HG03460 (cell line): ENCODE results near the gene CREM.
A peak's percentile ranks its signal among the peaks of the same experiment; 100 is the strongest.
"Not testable (repeated sequence)": the region's sequence is repeated elsewhere in the genome, so short reads cannot be mapped to it uniquely, and the experiment has no call there.

Experiments
- ATAC-seq: cut with Tn5 transposase; IDR thresholded peaks from one replicate; pipeline ENCODE4 v1.9.1; 2021; ENCODE audit not compliant: unreplicated experiment

The CREM gene

GRCh38 chr10:35192645-35193249, 66.1 kb downstream of the CREM start:
- ATAC-seq: no peak

GRCh38 chr10:35194471-35194870, 67.8 kb downstream of the CREM start:
- ATAC-seq: no peak

GRCh38 chr10:35194906-35195305, 68.3 kb downstream of the CREM start:
- ATAC-seq: no peak

GRCh38 chr10:35195361-35196306, 69.0 kb downstream of the CREM start:
- ATAC-seq: peak; percentile 97

- ATAC-seq: no peak
Observed at GRCh38 chr10:35200487-35200886, 73.8 kb downstream of the CREM start.

GRCh38 chr10:35201234-35201633, 74.6 kb downstream of the CREM start:
- ATAC-seq: no peak

- no peak for ATAC-seq
Observed at GRCh38 chr10:35202050-35202449, 75.4 kb downstream of the CREM start.

GRCh38 chr10:35203745-35204144, 77.1 kb downstream of the CREM start:
- no peak for ATAC-seq

- ATAC-seq: no peak
Observed at GRCh38 chr10:35204650-35205319, 78.1 kb downstream of the CREM start.

GRCh38 chr10:35206274-35206673, 79.6 kb downstream of the CREM start:
- ATAC-seq: no peak

- peak; percentile 84 for ATAC-seq
Observed at GRCh38 chr10:35208536-35208935, 81.9 kb downstream of the CREM start.

GRCh38 chr10:35208949-35209613, 82.4 kb downstream of the CREM start:
- ATAC-seq: peak; percentile 37

GRCh38 chr10:35210961-35211360, 84.3 kb downstream of the CREM start:
- no peak for ATAC-seq

GRCh38 chr10:35211390-35211789, 84.7 kb downstream of the CREM start:
- ATAC-seq: no peak

- ATAC-seq: no peak
Observed at GRCh38 chr10:35212856-35213255, 86.2 kb downstream of the CREM start.

- ATAC-seq: no peak
Observed at GRCh38 chr10:35213699-35214098, 87.1 kb downstream of the CREM start.

GRCh38 chr10:35214607-35215020, 88.0 kb downstream of the CREM start:
- no peak for ATAC-seq

- no peak for ATAC-seq
Observed at GRCh38 chr10:35215107-35215506, 88.5 kb downstream of the CREM start.

- no peak for ATAC-seq
Observed at GRCh38 chr10:35216303-35216905, 89.8 kb downstream of the CREM start.

- ATAC-seq: not testable (repeated sequence)
Observed at GRCh38 chr10:35216956-35217355, 90.3 kb downstream of the CREM start.

GRCh38 chr10:35217455-35217854, 90.8 kb downstream of the CREM start:
- no peak for ATAC-seq
